ENCODE results near the gene PML. TPM values are rescaled to one million over a fixed set of nuclear protein-coding genes. Genes with fewer than 3 reads are reported as not detected.
"Not testable (repeated sequence)": the region's sequence is repeated elsewhere in the genome, so short reads cannot be mapped to it uniquely, and the experiment has no call there.

The PML gene
- total and polyA plus RNA-seq, 12 donors, result 17.9 to 50.1 (median 22.5) TPM

DNA sequence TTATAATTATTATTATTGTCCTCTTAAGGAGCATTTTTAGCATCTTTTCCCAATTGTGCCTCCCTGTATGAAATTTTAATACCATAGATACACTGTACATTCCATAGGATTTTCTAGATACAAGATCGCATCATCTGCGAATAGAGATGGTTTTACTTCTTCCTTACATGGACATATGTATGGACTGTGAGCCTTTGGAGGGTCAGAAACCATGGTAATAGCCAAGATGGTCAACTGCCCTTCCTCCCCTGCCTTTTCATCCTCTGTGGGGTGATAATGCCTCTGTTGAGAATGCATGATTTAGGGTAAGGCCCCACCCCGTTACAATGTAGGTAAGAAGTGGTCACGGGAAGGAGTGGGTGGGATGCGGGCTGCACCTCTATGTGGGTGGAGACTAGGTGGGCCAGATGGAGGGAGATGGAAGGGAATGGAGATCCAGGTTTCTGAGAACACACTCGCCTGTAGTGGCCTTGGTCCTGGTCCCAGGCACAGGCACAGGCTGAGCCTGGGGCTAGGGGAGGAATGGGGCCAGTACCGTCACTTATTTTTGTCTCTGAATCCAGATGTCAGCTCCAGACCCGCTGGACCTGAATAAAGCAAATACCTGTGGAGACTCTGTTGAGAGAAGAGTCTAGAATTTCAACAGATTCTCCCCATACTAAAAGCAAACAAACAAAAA lies 56.2 kb downstream of the PML start:
- intact Hi-C loops (cut with DNase I), result loop anchor here in 5 of 10 donors (5.0 to 10.0 kb wide), 5 partner anchors 77 to 1736 kb away; no protein-coding TSS in a partner anchor
- no peaks in the 10 kb centered on the region for H3K9me3 ChIP-seq
- H3K27me3 ChIP-seq, result no peaks in the 10 kb centered on the region
- WGBS, 2 donors, result 79 to 84% methylated on average over 8 of the region's 8 CpGs
- H3K4me3 ChIP-seq, result no peak overlapping the region
- peak in 6 of 8 donors; percentile 4 to 59 (median 42) for ATAC-seq
- peak overlapping the region; percentile 40 to 87 (median 80) for H3K27ac ChIP-seq
- peaks cover 5 to 67% (median 38%) of the 10 kb centered on the region in 9 donors for H3K4me1 ChIP-seq
- TF ChIP-seq, protein P1, sequence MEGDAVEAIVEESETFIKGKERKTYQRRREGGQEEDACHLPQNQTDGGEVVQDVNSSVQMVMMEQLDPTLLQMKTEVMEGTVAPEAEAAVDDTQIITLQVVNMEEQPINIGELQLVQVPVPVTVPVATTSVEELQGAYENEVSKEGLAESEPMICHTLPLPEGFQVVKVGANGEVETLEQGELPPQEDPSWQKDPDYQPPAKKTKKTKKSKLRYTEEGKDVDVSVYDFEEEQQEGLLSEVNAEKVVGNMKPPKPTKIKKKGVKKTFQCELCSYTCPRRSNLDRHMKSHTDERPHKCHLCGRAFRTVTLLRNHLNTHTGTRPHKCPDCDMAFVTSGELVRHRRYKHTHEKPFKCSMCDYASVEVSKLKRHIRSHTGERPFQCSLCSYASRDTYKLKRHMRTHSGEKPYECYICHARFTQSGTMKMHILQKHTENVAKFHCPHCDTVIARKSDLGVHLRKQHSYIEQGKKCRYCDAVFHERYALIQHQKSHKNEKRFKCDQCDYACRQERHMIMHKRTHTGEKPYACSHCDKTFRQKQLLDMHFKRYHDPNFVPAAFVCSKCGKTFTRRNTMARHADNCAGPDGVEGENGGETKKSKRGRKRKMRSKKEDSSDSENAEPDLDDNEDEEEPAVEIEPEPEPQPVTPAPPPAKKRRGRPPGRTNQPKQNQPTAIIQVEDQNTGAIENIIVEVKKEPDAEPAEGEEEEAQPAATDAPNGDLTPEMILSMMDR (IDR thresholded peaks at IDR 0.05), result no peak
- no peaks in the 10 kb centered on the region for H3K36me3 ChIP-seq
- no peak for DNase-seq

DNA sequence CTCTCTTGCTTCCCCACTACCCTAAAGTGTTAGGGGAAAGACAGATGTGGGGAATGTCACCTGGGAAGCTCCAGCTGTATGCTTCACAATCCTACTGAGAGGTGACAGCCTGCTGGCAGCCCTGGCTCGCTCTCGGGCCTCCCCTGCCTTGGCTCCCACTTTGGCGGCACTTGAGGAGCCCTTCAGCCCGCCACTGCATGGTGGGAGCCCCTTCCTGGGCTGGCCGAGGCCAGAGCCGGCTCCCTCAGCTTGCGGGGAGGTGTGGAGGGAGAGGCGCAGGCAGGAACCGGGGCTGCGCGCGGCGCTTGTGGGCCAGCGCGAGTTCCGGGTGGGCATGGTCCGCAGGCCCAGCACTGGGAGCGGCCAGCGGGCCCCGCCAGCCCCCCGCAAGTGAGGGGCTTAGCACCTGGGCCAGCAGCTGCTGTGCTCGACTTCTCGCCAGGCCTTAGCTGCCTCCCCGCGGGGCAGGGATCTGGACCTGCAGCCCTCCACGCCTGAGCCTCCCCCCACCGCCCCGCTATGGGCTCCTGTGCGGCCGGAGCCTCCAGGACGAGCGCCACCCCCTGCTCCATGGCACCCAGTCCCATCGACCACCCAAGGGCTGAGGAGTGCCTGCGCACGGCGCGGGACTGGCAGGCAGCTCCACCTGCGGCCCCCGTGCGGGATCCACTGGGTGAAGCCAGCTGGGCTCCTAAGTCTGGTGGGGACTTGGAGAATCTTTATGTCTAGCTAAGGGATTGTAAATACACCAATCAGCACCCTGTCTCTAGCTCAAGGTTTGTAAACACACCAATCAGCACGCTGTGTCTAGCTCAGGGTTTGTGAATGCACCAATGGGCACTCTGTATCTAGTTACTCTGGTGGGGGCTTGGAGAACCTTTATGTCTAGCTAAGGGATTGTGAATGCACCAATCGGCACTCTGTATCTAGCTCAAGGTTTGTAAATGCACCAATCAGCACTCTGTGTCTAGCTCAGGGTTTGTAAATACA lies 58.0 kb downstream of the PML start:
- not testable (repeated sequence) for ATAC-seq, H3K4me3 ChIP-seq, H3K27me3 ChIP-seq, H3K36me3 ChIP-seq, H3K9me3 ChIP-seq, DNase-seq
- 93% methylated on average over 42 of the region's 42 CpGs for WGBS, 2 donors
- intact Hi-C loops (cut with DNase I), result loop anchor here in 5 of 10 donors (5.0 to 10.0 kb wide), 5 partner anchors 75 to 1738 kb away; no protein-coding TSS in a partner anchor
- Histone ChIP-seq H3K27ac (peak overlapping the region in 9 of 10 donors; percentile 5 to 87 (median 79)), H3K4me1 (peaks cover 5 to 57% (median 33%) of the 10 kb centered on the region in 9 donors)

DNA sequence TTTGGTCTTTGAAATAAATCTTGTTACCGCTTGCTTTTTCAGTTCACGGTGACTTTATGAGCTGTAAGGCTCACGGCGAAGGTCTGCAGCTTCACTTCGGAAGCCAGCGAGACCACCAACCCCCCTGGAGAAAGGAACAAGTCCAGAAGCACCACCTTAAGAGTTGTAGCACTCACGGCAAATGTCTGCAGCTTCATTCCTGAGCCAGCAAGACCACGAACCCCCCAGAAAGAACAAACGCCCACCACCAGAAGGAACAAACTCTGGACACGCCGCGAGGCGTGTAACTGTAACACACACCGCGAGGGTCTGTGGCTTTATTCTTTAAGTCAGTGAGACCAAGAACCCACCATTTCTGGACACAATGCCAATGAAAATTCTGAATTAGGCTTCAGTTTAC lies 59.0 kb downstream of the PML start:
- Histone ChIP-seq H3K4me1 (peaks cover 5 to 47% (median 24%) of the 10 kb centered on the region in 9 donors), H3K27ac (peak overlapping the region in 4 of 10 donors; percentile 31 to 52 (median 35)), H3K4me3 (no peak overlapping the region), H3K27me3 (no peaks in the 10 kb centered on the region), H3K36me3 (peaks cover 0 to 4% (median 0%) of the 10 kb centered on the region in 9 donors), H3K9me3 (no peaks in the 10 kb centered on the region)
- TF ChIP-seq, protein P1 (IDR thresholded peaks at IDR 0.05), result no peak
- DNase-seq (no peak), ATAC-seq (no peak)
- intact Hi-C loops (cut with DNase I), result loop anchor here in 5 of 10 donors (5.0 to 10.0 kb wide), 5 partner anchors 74 to 1739 kb away; no protein-coding TSS in a partner anchor
- WGBS, 2 donors, result 88 to 90% methylated on average over 15 of the region's 15 CpGs

DNA sequence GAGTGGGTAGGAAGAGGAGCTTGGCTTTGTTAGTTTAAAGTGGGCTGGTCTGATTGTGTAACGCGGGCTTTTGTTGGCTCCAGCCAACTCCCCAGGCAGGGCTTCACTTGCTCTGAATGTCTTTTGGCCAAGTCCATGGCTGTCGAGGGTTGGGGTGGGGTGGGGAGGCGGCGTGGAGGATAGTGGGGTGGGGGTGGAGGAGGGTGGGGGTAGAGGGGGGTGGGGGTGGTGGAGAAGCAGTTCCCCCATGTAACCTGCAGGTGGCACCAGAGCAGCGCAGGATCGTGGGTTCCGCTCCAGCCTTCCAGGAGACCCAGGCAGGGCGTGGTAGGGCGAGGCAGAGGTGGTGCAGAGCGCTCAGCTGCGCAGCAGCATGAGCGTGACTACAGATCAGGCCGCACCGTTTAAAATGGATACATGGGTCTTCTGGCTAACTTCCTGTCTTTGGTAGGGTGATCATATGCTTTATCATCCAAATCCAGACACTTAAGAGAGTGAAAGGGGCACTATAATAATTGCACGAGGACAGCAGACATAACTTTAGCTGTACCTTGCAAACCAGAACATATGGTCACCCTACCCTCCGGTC lies 59.5 kb downstream of the PML start:
- H3K4me1 ChIP-seq, result peaks cover 5 to 42% (median 22%) of the 10 kb centered on the region in 9 donors
- H3K27me3 ChIP-seq, result no peaks in the 10 kb centered on the region
- 12 to 27% methylated on average over 17 of the region's 17 CpGs for WGBS, 2 donors
- ATAC-seq (peak; percentile 68 to 86 (median 72)), DNase-seq (peak; percentile 58 to 76)
- no peaks in the 10 kb centered on the region for H3K9me3 ChIP-seq
- peak overlapping the region in 3 of 10 donors; percentile 35 to 52 (median 35) for H3K27ac ChIP-seq
- peak overlapping the region in 2 of 10 donors; percentile 12 to 16 for H3K4me3 ChIP-seq
- TF ChIP-seq, protein P1 (IDR thresholded peaks at IDR 0.05), result peak; percentile 31 to 69 (median 60)
- peaks cover 0 to 4% (median 0%) of the 10 kb centered on the region in 9 donors for H3K36me3 ChIP-seq
- intact Hi-C loops (cut with DNase I), result loop anchor here in 5 of 10 donors (5.0 to 10.0 kb wide), 5 partner anchors 73 to 1739 kb away; no protein-coding TSS in a partner anchor
